Tibial nerve (tissue), 4 donors: ENCODE measurements around the gene ASB13. TPM values are rescaled to one million over a fixed set of nuclear protein-coding genes. Genes with fewer than 3 reads are reported as not detected.

Experiments
- DNase-seq, 2 donors: peaks; one replicate each; pipeline ENCODE4 v3.0.0-alpha.2; 2019; ENCODE audit warnings: low spot score in 2 of 2
- H3K27ac ChIP-seq, 4 donors: fragments of 200-600 bp; sonication (generic) in 3 of 4; one replicate each; pipeline ENCODE4 v1.5.1; 2017 to 2019; ENCODE audit warnings: mild to moderate bottlenecking in 1 of 4
- H3K27me3 ChIP-seq, 2 donors: fragments of 200-600 bp; sonication (generic) in 1 of 2; one replicate each; pipeline versions ENCODE4 v1.5.1 to v1.6.0; 2017 to 2019
- H3K36me3 ChIP-seq, 3 donors: fragments of 200-600 bp; sonication (generic); one replicate each; pipeline ENCODE4 v1.5.1; 2018 to 2019
- H3K4me1 ChIP-seq, 4 donors: fragments of 200-600 bp; sonication (generic) in 3 of 4; one replicate each; pipeline ENCODE4 v1.5.1; 2017 to 2019
- H3K4me3 ChIP-seq, 4 donors: fragments of 200-600 bp; sonication (generic) in 3 of 4; one replicate each; pipeline ENCODE4 v1.5.1; 2017 to 2019; ENCODE audit warnings: mild to moderate bottlenecking in 1 of 4, moderate library complexity in 1 of 4
- H3K9me3 ChIP-seq, 4 donors: fragments of 200-600 bp; sonication (generic) in 3 of 4; one replicate each; pipeline ENCODE4 v1.5.1; 2017 to 2019
- CTCF ChIP-seq, 5 experiments: fragments of 200-600 bp in 3 of 5; fragments of 450-650 bp in 2 of 5; sonication (generic) in 3 of 5; IDR thresholded peaks; one replicate each; pipeline ENCODE4 v1.5.1; 2016 to 2019; ENCODE audit warnings: antibody characterized with exemption in 5 of 5, mild to moderate bottlenecking in 3 of 5, moderate library complexity in 2 of 5
- EP300 ChIP-seq, 2 donors: sonication (generic); formaldehyde crosslinking; IDR thresholded peaks; one replicate each; pipeline ENCODE4 v1.6.1; 2017; ENCODE audit warnings: antibody characterized with exemption in 2 of 2, mild to moderate bottlenecking in 1 of 2
- POLR2A ChIP-seq, 2 donors: fragments of 450-650 bp; IDR thresholded peaks; one replicate each; pipeline ENCODE4 v1.6.1; 2017; ENCODE audit warnings: antibody characterized with exemption in 2 of 2, mild to moderate bottlenecking in 2 of 2, moderate library complexity in 2 of 2
- WGBS, 2 donors: methylation state at CpG; one replicate each; pipeline ENCODE4 v1.1.5; 2018; 5-methylcytosine and 5-hydroxymethylcytosine counted together
- total RNA-seq, 4 donors: library from RNA; depleted of rRNA; stranded (reverse); fragments of >200 nt; gene quantifications; one replicate each; pipeline ENCODE4 v1.1.0, GENCODE V29; 2016

ASB13 gene
- total RNA-seq, 4 donors from 2014 or later = 18.3 to 39.2 (median 32.3) TPM

DNA sequence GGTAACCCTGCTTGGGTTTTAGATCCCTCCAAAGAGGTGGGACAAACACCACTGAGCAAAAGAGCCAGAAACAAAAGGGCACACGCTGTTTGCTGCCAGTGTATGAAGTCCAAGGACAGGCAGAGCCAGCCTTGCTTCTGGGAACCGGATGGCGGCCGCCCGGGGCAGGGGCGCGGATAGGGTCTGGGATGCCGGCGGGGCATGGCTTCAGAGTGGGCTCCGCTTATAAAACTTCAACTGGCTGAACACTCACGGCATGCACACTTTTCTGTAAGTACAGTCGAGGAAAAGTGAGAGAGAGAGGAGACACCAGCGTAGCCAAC lies 62.6 kb downstream of the ASB13 start:
- H3K36me3 ChIP-seq = no peaks in the 10 kb centered on the region
- H3K9me3 ChIP-seq = peaks cover 0 to 7% (median 0%) of the 10 kb centered on the region in 4 donors
- WGBS, 2 donors = 82 to 96% methylated on average over 13 of the region's 13 CpGs
- no peak overlapping the region for H3K27ac ChIP-seq
- no peaks in the 10 kb centered on the region for H3K27me3 ChIP-seq
- H3K4me1 ChIP-seq = peaks cover 0 to 3% (median 0%) of the 10 kb centered on the region in 4 donors
- DNase-seq = no peak
- TF ChIP-seq CTCF (IDR thresholded peaks at IDR 0.05) (no peak), POLR2A (IDR thresholded peaks at IDR 0.05) (no peak), EP300 (IDR thresholded peaks at IDR 0.05) (no peak)
- no peak overlapping the region for H3K4me3 ChIP-seq

GRCh38 chr10:5603091-5603847 lies 63.1 kb downstream of the ASB13 start:
- Histone ChIP-seq H3K27ac (no peak overlapping the region), H3K9me3 (peaks cover 0 to 7% (median 0%) of the 10 kb centered on the region in 4 donors), H3K4me3 (no peak overlapping the region), H3K36me3 (no peaks in the 10 kb centered on the region), H3K27me3 (no peaks in the 10 kb centered on the region), H3K4me1 (peaks cover 0 to 3% (median 0%) of the 10 kb centered on the region in 4 donors)
- no peak for TF ChIP-seq EP300 (IDR thresholded peaks at IDR 0.05)
- TF ChIP-seq POLR2A (IDR thresholded peaks at IDR 0.05) = no peak
- TF ChIP-seq CTCF (IDR thresholded peaks at IDR 0.05) = no peak
- WGBS, 2 donors = 87 to 91% methylated on average over 14 of the region's 14 CpGs
- DNase-seq = no peak

GRCh38 chr10:5601826-5602495 lies 64.4 kb downstream of the ASB13 start:
- H3K27ac ChIP-seq = no peak overlapping the region
- no peaks in the 10 kb centered on the region for H3K27me3 ChIP-seq
- peaks cover 0 to 3% (median 0%) of the 10 kb centered on the region in 4 donors for H3K4me1 ChIP-seq
- DNase-seq = no peak
- no peak overlapping the region for H3K4me3 ChIP-seq
- no peak for TF ChIP-seq EP300 (IDR thresholded peaks at IDR 0.05)
- TF ChIP-seq POLR2A (IDR thresholded peaks at IDR 0.05) = no peak
- TF ChIP-seq CTCF (IDR thresholded peaks at IDR 0.05) = no peak
- WGBS, 2 donors = 57 to 81% methylated on average over 11 of the region's 11 CpGs
- H3K9me3 ChIP-seq = peaks cover 0 to 7% (median 0%) of the 10 kb centered on the region in 4 donors
- no peaks in the 10 kb centered on the region for H3K36me3 ChIP-seq

GRCh38 chr10:5600908-5601307 lies 65.5 kb downstream of the ASB13 start:
- H3K27ac ChIP-seq = no peak overlapping the region

GRCh38 chr10:5599613-5600520 lies 66.5 kb downstream of the ASB13 start:
- DNase-seq = no peak
- Histone ChIP-seq H3K4me3 (no peak overlapping the region), H3K36me3 (no peaks in the 10 kb centered on the region), H3K9me3 (peaks cover 0 to 7% (median 0%) of the 10 kb centered on the region in 4 donors), H3K27ac (no peak overlapping the region), H3K4me1 (peaks cover 0 to 6% (median 0%) of the 10 kb centered on the region in 4 donors), H3K27me3 (no peaks in the 10 kb centered on the region)
- WGBS, 2 donors = 68 to 70% methylated on average over 17 to 23 of the region's 23 CpGs
- TF ChIP-seq EP300 (IDR thresholded peaks at IDR 0.05) (no peak), CTCF (IDR thresholded peaks at IDR 0.05) (no peak), POLR2A (IDR thresholded peaks at IDR 0.05) (no peak)

More at GRCh38 chr10:5600908-5601307, 65.5 kb downstream of the ASB13 start:
- no peak for TF ChIP-seq EP300 (IDR thresholded peaks at IDR 0.05)
- TF ChIP-seq POLR2A (IDR thresholded peaks at IDR 0.05) = no peak
- WGBS, 2 donors = 89 to 95% methylated on average over 5 of the region's 5 CpGs
- Histone ChIP-seq H3K36me3 (no peaks in the 10 kb centered on the region), H3K4me1 (peaks cover 0 to 3% (median 0%) of the 10 kb centered on the region in 4 donors), H3K4me3 (no peak overlapping the region), H3K9me3 (peaks cover 0 to 7% (median 0%) of the 10 kb centered on the region in 4 donors), H3K27me3 (no peaks in the 10 kb centered on the region)
- DNase-seq = no peak
